Hepatocyte (in vitro differentiated cells): ENCODE measurements around the gene ACTG1. TPM values are rescaled to one million over a fixed set of nuclear protein-coding genes. Genes with fewer than 3 reads are reported as not detected.
A peak's percentile ranks its signal among the peaks of the same experiment; 100 is the strongest.

Experiments used
- DNase-seq: peaks from one replicate; pipeline ENCODE4 v3.0.0-alpha.2; 2016; ENCODE audit warnings: low spot score
- H2AFZ ChIP-seq: fragments of 200-600 bp; sonication (generic); 2 replicates; pipeline ENCODE4 v1.6.0; 2016; ENCODE audit warnings: antibody characterized with exemption, mild to moderate bottlenecking
- H3K27ac ChIP-seq: fragments of 200-600 bp; sonication (generic); 2 replicates; pipeline ENCODE4 v1.5.1; 2016; ENCODE audit warnings: mild to moderate bottlenecking
- H3K27me3 ChIP-seq: fragments of 200-600 bp; sonication (generic); 2 replicates; pipeline ENCODE4 v1.6.1; 2016
- H3K36me3 ChIP-seq: fragments of 200-600 bp; sonication (generic); replicated peaks from 2 replicates; pipeline ENCODE4 v1.5.1; 2016; ENCODE audit warnings: low read depth; ENCODE audit not compliant: insufficient read depth
- H3K4me1 ChIP-seq: fragments of 200-600 bp; sonication (generic); 2 replicates; pipeline ENCODE4 v1.5.1; 2016; ENCODE audit warnings: mild to moderate bottlenecking, moderate library complexity; ENCODE audit not compliant: insufficient read depth
- H3K4me2 ChIP-seq: fragments of 200-600 bp; sonication (generic); 2 replicates; pipeline ENCODE4 v1.6.0; 2016
- H3K4me3 ChIP-seq: fragments of 200-600 bp; sonication (generic); 2 replicates; pipeline ENCODE4 v1.5.1; 2016; ENCODE audit warnings: mild to moderate bottlenecking
- H3K79me2 ChIP-seq: fragments of 200-600 bp; sonication (generic); 2 replicates; pipeline ENCODE4 v1.6.0; 2017; ENCODE audit warnings: mild to moderate bottlenecking
- H3K9me2 ChIP-seq: fragments of 200-600 bp; sonication (generic); replicated peaks from 2 replicates; pipeline ENCODE4 v1.6.0; 2017; ENCODE audit warnings: mild to moderate bottlenecking; ENCODE audit not compliant: insufficient read depth
- H3K9me3 ChIP-seq: fragments of 200-600 bp; sonication (generic); 2 replicates; pipeline ENCODE4 v1.5.1; 2016; ENCODE audit warnings: low read depth, mild to moderate bottlenecking
- H4K20me1 ChIP-seq: fragments of 200-600 bp; sonication (generic); 2 replicates; pipeline ENCODE4 v1.6.0; 2016; ENCODE audit warnings: mild to moderate bottlenecking; ENCODE audit not compliant: insufficient read depth, poor library complexity, severe bottlenecking
- CTCF ChIP-seq: fragments of 200-600 bp; sonication (generic); IDR thresholded peaks from 2 replicates; pipeline ENCODE4 v1.5.1; 2016; ENCODE audit warnings: antibody characterized with exemption, mild to moderate bottlenecking; ENCODE audit not compliant: poor library complexity
- EZH2 ChIP-seq: fragments of 200-600 bp; sonication (generic); IDR thresholded peaks from 2 replicates; pipeline ENCODE4 v1.6.1; 2016; ENCODE audit warnings: antibody characterized with exemption, mild to moderate bottlenecking, borderline replicate concordance
- EZH2phosphoT487 ChIP-seq: fragments of 200-600 bp; sonication (generic); IDR thresholded peaks from one replicate; pipeline ENCODE4 v1.6.1; 2018; ENCODE audit warnings: antibody characterized with exemption, mild to moderate bottlenecking, low read depth, moderate library complexity; ENCODE audit not compliant: unreplicated experiment, severe bottlenecking
- WGBS: methylation state at CpG from one replicate; pipeline ENCODE4 v1.1.6; 2016; ENCODE audit warnings: low lambda C conversion rate; ENCODE audit errors: missing lambda C conversion rate; 5-methylcytosine and 5-hydroxymethylcytosine counted together
- polyA plus RNA-seq: library from polyadenylated mRNA; unstranded; fragments of >200 nt; fragmentation: Nextera tagmentation; extraction: Ambion mirVana; gene quantifications from 2 replicates; pipeline ENCODE4 v1.2.1, GENCODE V29; 2016
- total RNA-seq: library from RNA; depleted of rRNA; stranded (reverse); fragments of >200 nt; gene quantifications from 2 replicates; pipeline ENCODE4 v1.2.3, GENCODE V29; 2014

ACTG1 gene
- total and polyA plus RNA-seq, 2 experiments from 2014 or later: 2,832 to 3,298 TPM

- Histone ChIP-seq H3K4me2 (peak overlapping the region; percentile 100), H4K20me1 (no peaks in the 10 kb centered on the region)
Observed at GRCh38 chr17:81487487-81488275, 24.9 kb downstream of the ACTG1 start.

GRCh38 chr17:81487089-81487486, 25.5 kb downstream of the ACTG1 start:
- Histone ChIP-seq H2AFZ (peak overlapping the region; percentile 97), H4K20me1 (no peaks in the 10 kb centered on the region), H3K27ac (no peak overlapping the region), H3K4me1 (peaks cover 50% of the 10 kb centered on the region), H3K36me3 (no peaks in the 10 kb centered on the region), H3K4me2 (peak overlapping the region; percentile 100), H3K27me3 (no peaks in the 10 kb centered on the region), H3K9me2 (no peaks in the 10 kb centered on the region), H3K79me2 (peaks cover 7% of the 10 kb centered on the region), H3K9me3 (no peaks in the 10 kb centered on the region), H3K4me3 (no peak overlapping the region)
- WGBS: 95% methylated on average over 10 of the region's 10 CpGs
- no peak for DNase-seq
- TF ChIP-seq EZH2phosphoT487: no peak
- TF ChIP-seq CTCF: no peak
- TF ChIP-seq EZH2: no peak

More at GRCh38 chr17:81487487-81488275, 24.9 kb downstream of the ACTG1 start:
- H3K36me3 ChIP-seq: no peaks in the 10 kb centered on the region
- H3K4me1 ChIP-seq: peaks cover 52% of the 10 kb centered on the region
- peak overlapping the region; percentile 97 for H2AFZ ChIP-seq
- H3K27me3 ChIP-seq: no peaks in the 10 kb centered on the region
- TF ChIP-seq EZH2phosphoT487: no peak
- no peak for TF ChIP-seq CTCF
- TF ChIP-seq EZH2: no peak
- H3K9me3 ChIP-seq: no peaks in the 10 kb centered on the region
- H3K4me3 ChIP-seq: peak overlapping the region; percentile 72
- 24% methylated on average over 44 of the region's 87 CpGs for WGBS
- peak overlapping the region; percentile 83 for H3K27ac ChIP-seq
- H3K9me2 ChIP-seq: no peaks in the 10 kb centered on the region
- H3K79me2 ChIP-seq: peaks cover 7% of the 10 kb centered on the region
- DNase-seq: peak; percentile 91

GRCh38 chr17:81486199-81486810, 26.3 kb downstream of the ACTG1 start:
- H3K79me2 ChIP-seq: peaks cover 7% of the 10 kb centered on the region
- H3K4me3 ChIP-seq: no peak overlapping the region
- H3K4me2 ChIP-seq: no peak overlapping the region
- DNase-seq: no peak
- no peaks in the 10 kb centered on the region for H4K20me1 ChIP-seq
- H3K27ac ChIP-seq: no peak overlapping the region
- no peaks in the 10 kb centered on the region for H3K9me2 ChIP-seq
- no peaks in the 10 kb centered on the region for H3K27me3 ChIP-seq
- 89% methylated on average over 17 of the region's 17 CpGs for WGBS
- H3K36me3 ChIP-seq: no peaks in the 10 kb centered on the region
- H2AFZ ChIP-seq: no peak overlapping the region
- no peaks in the 10 kb centered on the region for H3K9me3 ChIP-seq
- TF ChIP-seq EZH2phosphoT487: no peak
- no peak for TF ChIP-seq CTCF
- TF ChIP-seq EZH2: no peak
- H3K4me1 ChIP-seq: peaks cover 46% of the 10 kb centered on the region
